Middle frontal gyrus (tissue), 1 donor: ENCODE measurements around the gene DTNA.

Source experiments
- DNase-seq: peaks from one replicate; pipeline ENCODE4 v3.0.0-alpha.2; 2015; ENCODE audit warnings: low spot score; ENCODE audit errors: extremely low spot score

The DTNA gene

DNA sequence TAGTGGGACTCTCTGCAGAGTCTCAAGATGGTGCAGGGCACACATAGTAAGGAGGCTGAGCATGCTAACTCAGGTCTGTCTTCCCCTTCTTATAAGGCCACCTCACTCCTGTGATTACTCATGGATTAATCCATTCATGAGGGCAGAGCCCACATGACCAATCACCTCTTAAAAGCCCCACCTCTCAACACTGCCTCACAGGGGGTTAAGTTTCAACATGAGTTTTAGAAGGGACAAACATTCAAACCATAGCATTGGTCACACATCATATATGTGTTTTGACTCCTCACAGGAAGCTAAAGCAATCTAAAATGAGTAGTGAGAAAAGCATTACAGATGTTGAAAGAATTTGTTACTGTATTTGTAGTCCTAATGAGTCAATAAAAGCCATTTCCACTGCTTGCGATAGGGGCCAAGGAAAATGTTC lies 57.5 kb downstream of the DTNA start:
- no peak for DNase-seq

GRCh38 chr18:34771958-34772357 lies 61.9 kb downstream of the DTNA start:
- DNase-seq, result no peak

- no peak for DNase-seq
These were observed 62.8 kb downstream of the DTNA start for GRCh38 chr18:34772887-34773286.

GRCh38 chr18:34773378-34773777 lies 63.3 kb downstream of the DTNA start:
- no peak for DNase-seq

DNA sequence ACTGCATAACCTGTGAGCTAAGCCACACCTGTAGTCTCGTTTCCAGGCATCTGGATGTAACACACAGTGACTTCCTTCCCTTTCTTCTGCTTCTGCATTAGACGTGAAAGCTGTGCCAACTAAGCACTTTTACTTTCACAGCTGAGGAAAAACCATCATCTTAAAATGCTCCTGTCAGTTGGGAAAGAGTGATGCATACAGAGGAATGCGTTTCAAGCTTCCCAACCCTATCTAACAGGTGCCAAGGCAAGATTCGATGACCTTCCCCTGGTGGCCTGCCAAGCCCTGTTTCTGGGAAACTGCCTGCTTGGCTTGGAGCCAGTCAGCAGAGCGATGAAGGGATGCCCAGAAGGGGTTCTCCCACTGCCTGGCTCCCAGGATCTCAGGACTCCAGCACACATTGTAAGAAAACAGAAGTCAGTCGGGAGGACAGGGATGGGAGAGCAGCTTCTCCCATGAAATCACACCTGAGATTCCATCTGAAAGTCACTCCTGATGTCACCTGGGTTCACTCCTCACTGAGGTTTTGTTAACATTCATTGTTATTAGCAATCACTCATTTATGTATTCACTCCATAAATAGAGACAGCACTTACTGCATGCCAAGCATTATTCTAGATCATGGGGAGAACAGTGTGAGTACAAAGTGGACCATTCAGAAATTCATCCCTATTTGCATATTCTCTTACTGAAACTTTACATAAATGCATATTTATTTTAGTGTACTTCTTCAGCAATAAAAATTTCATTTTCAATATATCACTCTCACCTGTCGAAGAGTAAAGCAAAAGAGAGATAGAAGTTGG lies 64.1 kb downstream of the DTNA start:
- no peak for DNase-seq

GRCh38 chr18:34775461-34775860 lies 65.4 kb downstream of the DTNA start:
- DNase-seq, result no peak

DNA sequence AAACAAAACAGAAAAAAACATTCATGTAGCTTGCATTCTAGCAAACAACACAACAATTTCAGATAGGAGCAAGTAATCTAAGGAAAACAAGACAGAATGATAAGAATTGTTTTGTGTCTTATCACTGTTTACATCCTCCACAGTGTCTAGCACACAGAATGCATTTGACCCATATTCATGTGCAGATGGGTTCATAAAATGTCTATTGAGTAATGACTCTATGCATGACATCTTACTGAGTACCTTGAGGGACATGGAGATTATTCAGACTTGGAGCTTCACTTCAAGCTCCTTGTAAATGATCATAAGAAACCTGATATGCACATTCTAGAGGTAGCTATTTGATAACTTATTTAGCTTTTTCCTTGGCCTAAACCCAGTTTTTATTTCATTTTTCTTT lies 69.0 kb downstream of the DTNA start:
- no peak for DNase-seq

DNA sequence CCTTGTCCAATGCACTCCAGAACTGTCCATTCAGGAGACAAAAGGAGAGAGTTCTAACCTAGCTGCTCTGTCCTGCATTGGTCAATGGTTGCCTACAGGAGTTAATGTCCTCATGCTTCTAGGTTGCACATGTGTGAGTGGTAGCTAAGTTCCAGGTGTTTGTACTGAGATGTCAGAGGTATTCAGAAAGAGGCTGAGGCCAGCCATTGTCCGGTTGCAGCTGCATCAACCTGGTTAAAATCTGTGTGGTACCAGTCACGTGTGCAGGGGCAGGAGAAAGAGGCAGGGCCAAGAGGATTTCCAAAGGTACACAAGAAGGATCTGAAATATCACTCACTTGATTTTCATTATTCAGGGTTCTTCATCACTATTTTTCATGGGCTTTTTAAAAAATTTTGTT lies 70.8 kb downstream of the DTNA start:
- DNase-seq, result no peak

DNA sequence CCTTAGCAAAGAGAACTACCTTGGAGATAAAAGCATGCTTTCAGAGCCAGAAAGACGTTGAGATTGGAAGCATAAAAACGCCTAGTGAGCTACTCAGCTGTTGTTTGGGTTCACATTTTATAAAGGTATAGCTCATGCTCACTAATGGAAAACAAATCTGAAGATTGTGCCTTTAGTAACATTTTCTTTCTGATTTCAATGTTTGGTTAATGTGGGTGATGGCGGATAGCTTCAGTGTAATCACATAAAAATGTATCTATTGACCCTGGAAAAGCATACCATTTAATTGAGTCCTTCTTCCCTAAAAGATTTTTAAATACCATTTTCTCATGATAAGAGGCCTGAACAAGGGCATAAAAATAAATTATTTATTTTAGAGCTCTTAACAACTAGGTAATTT lies 73.4 kb downstream of the DTNA start:
- DNase-seq, result no peak

GRCh38 chr18:34786162-34786741 lies 76.2 kb downstream of the DTNA start:
- DNase-seq, result no peak

DNA sequence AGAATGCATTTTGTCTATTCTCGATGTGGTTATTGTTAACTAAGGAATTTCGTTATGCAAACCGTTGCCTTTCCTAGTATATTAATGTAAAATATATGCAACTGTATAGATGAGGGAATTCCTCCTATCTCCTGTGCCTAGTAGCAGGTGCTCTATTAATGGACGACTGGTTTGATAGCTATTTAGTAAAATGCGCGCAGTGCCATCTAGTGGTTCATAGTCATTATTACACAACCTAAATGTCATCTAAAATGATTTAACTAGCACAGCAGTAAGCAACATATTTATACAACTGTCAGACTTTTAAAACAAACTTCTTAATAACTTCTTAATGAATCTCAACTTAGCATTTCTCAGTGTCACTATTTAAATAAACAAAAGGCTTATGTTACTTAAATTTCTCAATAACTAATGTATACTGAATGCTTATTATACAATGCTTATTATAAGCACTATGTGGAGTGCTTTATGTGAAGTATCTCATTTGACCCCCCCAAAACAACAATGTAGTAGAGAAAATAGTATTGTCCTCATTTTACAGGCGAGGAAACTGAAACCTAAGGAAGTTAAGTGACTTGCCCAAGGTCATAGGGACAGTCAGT lies 77.9 kb downstream of the DTNA start:
- peak; percentile 76 for DNase-seq

DNA sequence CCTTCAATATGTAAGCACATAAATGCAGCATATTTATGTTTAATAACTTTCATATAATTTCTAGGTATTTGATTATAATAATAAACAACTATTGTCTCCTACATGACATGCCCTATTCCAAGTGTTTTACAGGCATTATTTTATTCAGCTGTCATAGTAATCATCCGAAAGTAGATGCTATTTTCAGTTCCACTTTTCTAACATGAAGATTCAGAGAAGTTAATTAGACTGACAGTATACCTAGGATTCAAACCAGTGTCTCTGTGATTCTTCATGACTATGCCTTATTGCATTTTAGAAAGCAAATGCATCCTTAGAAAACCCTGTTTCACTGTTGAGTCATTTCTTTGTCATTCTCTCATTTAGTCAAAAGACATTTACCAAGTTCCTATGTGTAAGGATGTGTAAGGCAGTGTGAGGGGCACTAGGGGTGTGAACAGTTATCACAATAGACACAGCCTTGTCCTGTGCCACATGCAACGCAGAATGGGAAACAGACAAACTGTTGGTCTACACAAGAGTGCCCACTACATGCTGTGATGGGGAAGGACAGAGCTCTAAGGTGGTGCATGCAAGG lies 79.8 kb downstream of the DTNA start:
- no peak for DNase-seq

- no peak for DNase-seq
These were observed 84.2 kb downstream of the DTNA start for GRCh38 chr18:34794348-34794747.

DNA sequence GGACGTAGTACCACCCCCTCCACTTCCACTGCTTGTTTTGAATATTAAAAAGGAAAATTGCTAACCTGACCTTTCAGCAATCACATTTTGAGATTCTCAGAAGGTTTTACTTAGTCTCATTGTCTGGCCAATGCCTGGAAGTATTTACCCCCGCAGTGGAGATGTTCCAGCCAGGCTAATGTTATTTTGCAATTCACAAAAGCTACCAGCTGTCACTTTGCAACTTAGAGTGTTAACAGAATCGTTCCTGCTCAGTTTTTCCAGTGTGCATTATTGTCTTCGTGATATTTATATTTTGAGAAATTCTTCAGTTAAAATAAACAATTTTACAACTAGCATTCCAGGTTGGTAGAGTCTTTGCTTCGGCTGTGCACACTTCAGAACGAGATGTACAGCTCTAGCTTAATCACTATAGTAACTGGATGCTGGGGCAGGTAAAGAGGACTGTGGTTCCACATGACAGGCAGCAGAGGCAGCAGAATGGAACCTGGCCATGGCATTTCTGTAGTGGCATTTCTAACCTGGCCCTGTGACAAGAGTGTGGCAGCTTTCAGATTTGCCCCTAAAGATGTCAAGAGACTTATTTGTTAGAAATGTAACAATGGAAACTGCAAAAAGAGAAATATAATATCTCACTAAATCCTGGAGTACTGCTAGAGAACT lies 85.1 kb downstream of the DTNA start:
- no peak for DNase-seq

GRCh38 chr18:34796035-34796657 lies 86.0 kb downstream of the DTNA start:
- DNase-seq, result no peak

DNA sequence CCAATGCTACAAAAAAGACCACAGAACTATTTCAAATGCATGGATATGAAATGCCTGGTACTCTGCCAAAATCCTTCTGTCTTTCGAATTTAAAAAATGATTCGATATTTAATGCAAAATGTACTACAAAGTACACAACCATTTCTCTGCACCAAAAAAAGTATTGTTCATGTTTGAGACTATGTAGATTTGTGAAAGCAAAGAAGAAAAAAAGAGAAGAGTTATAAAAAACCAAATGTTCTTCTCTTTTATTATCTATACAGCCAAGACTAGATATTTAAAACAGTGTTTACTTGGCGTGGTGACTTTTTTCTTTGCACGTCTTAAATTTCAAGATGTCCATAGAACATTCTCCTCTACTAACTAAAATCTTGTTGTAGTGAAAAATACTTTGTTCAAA lies 89.2 kb downstream of the DTNA start:
- peak; percentile 40 for DNase-seq

- DNase-seq, result no peak
These were observed 90.3 kb downstream of the DTNA start for GRCh38 chr18:34800381-34800780.

- DNase-seq, result no peak
These were observed 91.7 kb downstream of the DTNA start for GRCh38 chr18:34801774-34802173.

DNA sequence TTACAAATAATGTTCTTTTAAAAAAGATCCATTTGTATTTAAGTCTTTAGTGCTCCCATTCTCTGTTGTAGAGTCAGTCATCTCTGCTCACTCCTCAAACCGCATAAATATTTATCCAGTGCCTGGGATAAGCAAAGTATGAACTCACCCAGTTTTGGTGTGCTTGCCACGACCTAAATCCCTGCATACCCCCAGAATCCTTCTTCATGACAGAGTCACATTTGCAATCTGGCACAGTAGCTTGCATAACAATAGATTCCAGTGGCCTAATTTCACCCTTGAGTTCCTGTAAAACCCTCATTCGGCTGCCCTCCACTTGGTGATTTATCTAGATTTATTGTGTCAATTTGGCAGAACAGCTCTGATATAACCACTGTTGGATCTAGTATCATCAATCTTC lies 92.9 kb downstream of the DTNA start:
- DNase-seq, result no peak

DNA sequence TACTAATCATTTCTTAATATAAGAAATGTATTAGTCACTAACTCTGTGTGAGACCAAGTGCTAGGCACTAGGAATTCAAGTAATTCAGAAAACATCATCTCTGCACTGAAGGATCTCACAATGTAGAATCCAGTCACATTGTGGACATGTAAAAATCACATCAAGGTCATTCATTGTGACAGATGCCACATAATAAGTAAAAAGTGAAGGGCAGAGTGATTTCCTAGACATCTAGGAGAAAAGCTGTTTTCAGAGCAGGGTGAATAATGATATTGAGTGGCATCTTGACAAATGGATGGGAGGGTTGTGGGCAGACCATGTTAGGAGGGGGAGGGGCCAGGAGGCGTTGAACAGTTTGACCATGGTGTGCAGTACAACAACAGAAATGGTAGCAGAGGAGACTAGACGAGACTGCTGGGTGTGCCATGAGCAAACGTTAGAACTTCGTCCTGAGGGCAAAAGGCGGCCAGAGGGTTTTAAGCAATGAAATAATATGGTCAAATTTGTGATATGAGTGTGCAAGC lies 93.8 kb downstream of the DTNA start:
- DNase-seq, result no peak
